NT2/D1 (cell line): Measurements from ENCODE around the gene XPR1.

Experiments
- SUZ12 ChIP-seq: IDR thresholded peaks from 2 replicates; pipeline ENCODE4 v1.6.1; 2011; ENCODE audit not compliant: insufficient read length, insufficient read depth; ENCODE audit errors: extremely low read depth
- YY1 ChIP-seq: IDR thresholded peaks from 2 replicates; pipeline ENCODE4 v1.6.1; 2011; ENCODE audit not compliant: insufficient read length, insufficient read depth

DNA sequence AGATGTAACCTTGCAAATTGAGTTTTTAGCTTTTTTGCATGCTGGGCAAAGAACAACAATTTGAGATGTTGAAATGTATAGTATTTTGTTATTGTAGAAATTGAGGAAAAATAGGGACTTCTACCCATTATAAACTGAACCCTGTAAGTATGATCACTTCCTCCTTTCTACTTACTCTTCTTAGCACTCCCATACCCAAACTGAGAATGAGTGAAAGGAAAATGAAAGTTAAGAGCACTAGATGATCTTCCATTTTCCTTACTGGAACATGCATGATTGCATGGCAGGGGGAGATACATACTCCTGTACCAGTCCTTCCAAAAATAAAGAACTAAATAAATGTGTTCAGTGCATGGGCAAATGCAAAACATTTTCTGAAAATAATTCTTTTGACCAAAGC, 173.5 kb downstream of the XPR1 start:
- no peak for TF ChIP-seq YY1
- no peak for TF ChIP-seq SUZ12
